Breast epithelium (tissue), 3 donors: Measurements from ENCODE around the gene NGF.

ENCODE experiments used
- POLR2A ChIP-seq: fragments of 450-650 bp; IDR thresholded peaks from one replicate; pipeline ENCODE4 v1.6.1; 2016; ENCODE audit warnings: antibody characterized with exemption, mild to moderate bottlenecking, moderate library complexity
- TF ChIP-seq, protein P1 (sequence below), 3 donors: fragments of 450-650 bp; IDR thresholded peaks; one replicate each; pipeline ENCODE4 v1.5.1; 2016 to 2017; ENCODE audit warnings: antibody characterized with exemption in 3 of 3, mild to moderate bottlenecking in 3 of 3, moderate library complexity in 3 of 3

DNA sequence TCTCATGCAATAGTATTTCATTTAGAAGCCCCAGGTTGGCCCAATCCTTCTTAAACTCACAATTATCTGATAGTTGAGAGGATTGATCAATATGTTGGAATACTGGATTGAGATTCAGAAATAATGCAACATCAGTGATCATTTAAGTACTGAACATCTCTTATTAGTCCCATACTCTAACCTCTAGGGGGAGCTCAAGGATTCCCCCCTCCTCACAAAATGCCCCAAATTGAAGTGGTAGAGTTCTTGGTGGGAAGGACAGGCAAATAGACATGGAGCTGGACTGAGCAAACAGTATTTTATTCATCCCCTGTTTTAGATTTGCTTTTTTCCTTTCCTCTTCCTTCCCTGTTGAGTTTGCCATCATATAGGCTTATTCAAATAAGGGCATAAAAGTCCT is 62.8 kb downstream of the NGF start:
- TF ChIP-seq, protein P1, sequence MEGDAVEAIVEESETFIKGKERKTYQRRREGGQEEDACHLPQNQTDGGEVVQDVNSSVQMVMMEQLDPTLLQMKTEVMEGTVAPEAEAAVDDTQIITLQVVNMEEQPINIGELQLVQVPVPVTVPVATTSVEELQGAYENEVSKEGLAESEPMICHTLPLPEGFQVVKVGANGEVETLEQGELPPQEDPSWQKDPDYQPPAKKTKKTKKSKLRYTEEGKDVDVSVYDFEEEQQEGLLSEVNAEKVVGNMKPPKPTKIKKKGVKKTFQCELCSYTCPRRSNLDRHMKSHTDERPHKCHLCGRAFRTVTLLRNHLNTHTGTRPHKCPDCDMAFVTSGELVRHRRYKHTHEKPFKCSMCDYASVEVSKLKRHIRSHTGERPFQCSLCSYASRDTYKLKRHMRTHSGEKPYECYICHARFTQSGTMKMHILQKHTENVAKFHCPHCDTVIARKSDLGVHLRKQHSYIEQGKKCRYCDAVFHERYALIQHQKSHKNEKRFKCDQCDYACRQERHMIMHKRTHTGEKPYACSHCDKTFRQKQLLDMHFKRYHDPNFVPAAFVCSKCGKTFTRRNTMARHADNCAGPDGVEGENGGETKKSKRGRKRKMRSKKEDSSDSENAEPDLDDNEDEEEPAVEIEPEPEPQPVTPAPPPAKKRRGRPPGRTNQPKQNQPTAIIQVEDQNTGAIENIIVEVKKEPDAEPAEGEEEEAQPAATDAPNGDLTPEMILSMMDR (IDR thresholded peaks at IDR 0.05), result no peak
- TF ChIP-seq POLR2A, result no peak
